H1 (cell line): ENCODE data around the gene RPTOR. TPM values are rescaled to one million over a fixed set of nuclear protein-coding genes. Genes with fewer than 3 reads are reported as not detected.

Experiments
- CTCF ChIA-PET: fragments of 300-600 bp; sonication (Branson Sonifier 250); formaldehyde crosslinking; loops from one replicate; lab custom pipeline; 2021; ENCODE audit not compliant: partially characterized antibody; lab: Charles Lee
- POLR2A ChIA-PET: fragments of 300-600 bp; sonication (Branson Sonifier 250); formaldehyde crosslinking; loops from one replicate; lab custom pipeline; 2021; ENCODE audit warnings: inconsistent platforms; ENCODE audit not compliant: partially characterized antibody; lab: Charles Lee
- DNase-seq, 2 experiments: peaks; one replicate each; pipeline versions ENCODE4 v3.0.0 to v3.0.0-alpha.2; 2010 to 2022; ENCODE audit warnings: low spot score in 2 of 2, low read depth in 1 of 2, mixed read lengths in 1 of 2
- FAIRE-seq: peaks from 2 replicates; lab custom pipeline; 2011; peaks lifted over from hg19 to GRCh38; lab: Jason Lieb, UNC
- H2AFZ ChIP-seq: 2 replicates; pipeline ENCODE4 v1.8.1; 2012; ENCODE audit warnings: low read length, inconsistent platforms
- H2AK5ac ChIP-seq: 2 replicates; pipeline ENCODE4 v1.6.1; 2013; ENCODE audit warnings: low read depth, low read length
- H2BK120ac ChIP-seq: replicated peaks from 2 replicates; pipeline ENCODE3; 2013; ENCODE audit warnings: low read depth, low read length, inconsistent platforms
- H2BK12ac ChIP-seq: 2 replicates; pipeline ENCODE4 v1.6.1; 2013; ENCODE audit warnings: low read depth, low read length
- H2BK15ac ChIP-seq: 2 replicates; pipeline ENCODE4 v1.6.1; 2013; ENCODE audit warnings: low read length
- H2BK20ac ChIP-seq: 2 replicates; pipeline ENCODE4 v1.6.1; 2013; ENCODE audit warnings: low read length
- H2BK5ac ChIP-seq: 2 replicates; pipeline ENCODE4 v1.6.1; 2013; ENCODE audit warnings: low read depth, low read length
- H3K14ac ChIP-seq: 2 replicates; pipeline ENCODE4 v1.6.1; 2013; ENCODE audit warnings: inconsistent platforms; ENCODE audit not compliant: insufficient read length
- H3K18ac ChIP-seq: 2 replicates; pipeline ENCODE4 v1.6.1; 2013; ENCODE audit warnings: low read length; ENCODE audit errors: extremely low read depth
- H3K23ac ChIP-seq: 2 replicates; pipeline ENCODE4 v1.6.1; 2013; ENCODE audit warnings: inconsistent platforms; ENCODE audit not compliant: insufficient read length
- H3K23me2 ChIP-seq: 2 replicates; pipeline ENCODE4 v1.6.1; 2013; ENCODE audit warnings: low read depth, low read length
- H3K27ac ChIP-seq: 2 replicates; pipeline ENCODE4 v1.6.1; 2011; ENCODE audit warnings: low read depth, low read length, inconsistent platforms
- H3K27me3 ChIP-seq, 4 experiments: replicated peaks in 1 of 4; 1 replicate in 1 of 4; 2 replicates in 3 of 4; pipeline versions ENCODE4 v1.6.1 to v1.8.1; 2011 to 2013; ENCODE audit warnings: low read length in 3 of 4, mild to moderate bottlenecking in 3 of 4, inconsistent platforms in 2 of 4, mixed read lengths in 2 of 4, moderate library complexity in 1 of 4; ENCODE audit not compliant: control insufficient read depth in 3 of 4, insufficient read depth in 3 of 4; ENCODE audit errors: extremely low read depth in 1 of 4
- H3K36me3 ChIP-seq, 4 experiments: 2 replicates each; pipeline versions ENCODE4 v1.6.1 to v1.8.1; 2011 to 2013; ENCODE audit warnings: mild to moderate bottlenecking in 4 of 4, low read length in 3 of 4, moderate library complexity in 2 of 4, control low read depth in 1 of 4, inconsistent platforms in 1 of 4; ENCODE audit not compliant: insufficient read depth in 4 of 4, control insufficient read depth in 2 of 4
- H3K4ac ChIP-seq: replicated peaks from 2 replicates; pipeline ENCODE3; 2013; ENCODE audit warnings: low read length, low read depth, mixed read lengths, inconsistent platforms; ENCODE audit not compliant: insufficient read length
- H3K4me1 ChIP-seq, 4 experiments: replicated peaks in 1 of 4; 1 replicate in 1 of 4; 2 replicates in 3 of 4; pipeline versions ENCODE4 v1.6.1 to v1.8.1; 2011 to 2013; ENCODE audit warnings: low read length in 3 of 4, inconsistent platforms in 2 of 4, mixed read lengths in 1 of 4; ENCODE audit not compliant: insufficient read depth in 4 of 4, control insufficient read depth in 3 of 4
- H3K4me2 ChIP-seq, 2 experiments: 2 replicates each; pipeline versions ENCODE4 v1.6.1 to v1.8.1; 2011 to 2013; ENCODE audit warnings: low read depth in 2 of 2, low read length in 2 of 2, control low read depth in 1 of 2, inconsistent platforms in 1 of 2, mild to moderate bottlenecking in 1 of 2; ENCODE audit not compliant: insufficient read depth in 1 of 2
- H3K4me3 ChIP-seq, 4 experiments: fragments of 200-600, 300-600 bp in 1 of 4; sonication (generic), shearing (Covaris generic), sonication (Bioruptor Twin) in 1 of 4; 2 replicates each; pipeline versions ENCODE4 v1.5.1 to v1.8.1; 2011 to 2016; ENCODE audit warnings: low read length in 4 of 4, low read depth in 3 of 4, control low read depth in 2 of 4, inconsistent platforms in 2 of 4, mild to moderate bottlenecking in 2 of 4, mixed read lengths in 1 of 4, moderate library complexity in 1 of 4; ENCODE audit not compliant: insufficient read depth in 2 of 4; ENCODE audit errors: extremely low read depth in 1 of 4
- H3K56ac ChIP-seq: replicated peaks from 2 replicates; pipeline ENCODE3; 2013; ENCODE audit warnings: low read depth, mild to moderate bottlenecking, mixed read lengths, low read length, inconsistent platforms; ENCODE audit not compliant: insufficient read length
- H3K79me1 ChIP-seq: 2 replicates; pipeline ENCODE4 v1.6.1; 2013; ENCODE audit warnings: low read depth, low read length, control low read depth
- H3K79me2 ChIP-seq, 2 experiments: 2 replicates each; pipeline versions ENCODE4 v1.6.1 to v1.8.1; 2012 to 2013; ENCODE audit warnings: low read length in 2 of 2, mild to moderate bottlenecking in 2 of 2, inconsistent platforms in 1 of 2; ENCODE audit not compliant: insufficient read depth in 2 of 2, control insufficient read depth in 1 of 2
- H3K9ac ChIP-seq, 4 experiments: replicated peaks in 1 of 4; 1 replicate in 1 of 4; 2 replicates in 3 of 4; pipeline versions ENCODE4 v1.6.1 to v1.8.1; 2011 to 2013; ENCODE audit warnings: low read depth in 3 of 4, low read length in 3 of 4, control low read depth in 2 of 4, mild to moderate bottlenecking in 2 of 4, moderate library complexity in 2 of 4, inconsistent platforms in 1 of 4; ENCODE audit errors: extremely low read depth in 1 of 4
- H3K9me3 ChIP-seq, 2 experiments: 2 replicates each; pipeline versions ENCODE4 v1.6.1 to v1.8.1; 2012 to 2013; ENCODE audit warnings: mild to moderate bottlenecking in 2 of 2, moderate library complexity in 2 of 2, control low read depth in 1 of 2, inconsistent platforms in 1 of 2, low read depth in 1 of 2, low read length in 1 of 2, mixed read lengths in 1 of 2; ENCODE audit not compliant: insufficient read depth in 2 of 2
- H4K20me1 ChIP-seq, 2 experiments: replicated peaks in 1 of 2; 2 replicates each; pipeline versions ENCODE3 to v1.8.1; 2011 to 2013; ENCODE audit warnings: inconsistent platforms in 2 of 2, low read length in 2 of 2, mild to moderate bottlenecking in 1 of 2; ENCODE audit not compliant: insufficient read depth in 2 of 2, control insufficient read depth in 1 of 2
- H4K5ac ChIP-seq: 2 replicates; pipeline ENCODE4 v1.6.1; 2013; ENCODE audit warnings: low read length, low read depth, mixed read lengths, inconsistent platforms; ENCODE audit not compliant: insufficient read length
- H4K8ac ChIP-seq: 2 replicates; pipeline ENCODE4 v1.8.0; 2013; ENCODE audit warnings: mild to moderate bottlenecking, moderate library complexity, low read length, inconsistent platforms; ENCODE audit not compliant: insufficient read depth; ENCODE audit errors: extremely low read depth
- H4K91ac ChIP-seq: replicated peaks from 2 replicates; pipeline ENCODE3; 2013; ENCODE audit warnings: low read length, mixed read lengths, inconsistent platforms; ENCODE audit not compliant: insufficient read length
- ASH2L ChIP-seq: fragments of 200-600, 300-600 bp; sonication (generic); IDR thresholded peaks from one replicate; pipeline ENCODE4 v1.7.1; 2017; ENCODE audit warnings: low read length
- BACH1 ChIP-seq: IDR thresholded peaks from 2 replicates; pipeline ENCODE4 v1.6.1; 2012; ENCODE audit warnings: low read length, improper control_type of control experiment
- BRCA1 ChIP-seq: IDR thresholded peaks from 2 replicates; pipeline ENCODE4 v1.6.1; 2012; ENCODE audit warnings: low read depth, low read length, improper control_type of control experiment
- CBX8 ChIP-seq: fragments of 300-800, 300-1000 bp; sonication (generic); IDR thresholded peaks from 2 replicates; pipeline ENCODE4 v1.7.1; 2016; ENCODE audit warnings: low read depth, low read length, borderline replicate concordance
- HDAC6 ChIP-seq: IDR thresholded peaks from one replicate; pipeline ENCODE4 v1.7.1; 2012; ENCODE audit warnings: low read depth, mild to moderate bottlenecking, inconsistent platforms, low read length, moderate library complexity
- RAD21 ChIP-seq, 2 experiments: IDR thresholded peaks in 1 of 2; conservative IDR thresholded peaks in 1 of 2; 2 replicates each; pipeline ENCODE4 v1.6.1; 2011; ENCODE audit warnings: low read depth in 2 of 2, low read length in 2 of 2, improper control_type of control experiment in 1 of 2, inconsistent platforms in 1 of 2, mild to moderate bottlenecking in 1 of 2, moderate library complexity in 1 of 2
- RFX5 ChIP-seq: IDR thresholded peaks from 2 replicates; pipeline ENCODE4 v1.6.1; 2011; ENCODE audit warnings: low read depth, low read length, improper control_type of control experiment, borderline replicate concordance
- SIRT6 ChIP-seq: IDR thresholded peaks from one replicate; pipeline ENCODE4 v1.7.1; 2012; ENCODE audit warnings: low read length, inconsistent platforms
- TBP ChIP-seq: IDR thresholded peaks from 2 replicates; pipeline ENCODE4 v1.6.1; 2011; ENCODE audit warnings: low read depth, low read length, improper control_type of control experiment
- YY1 ChIP-seq: IDR thresholded peaks from 2 replicates; pipeline ENCODE4 v1.6.1; 2011; ENCODE audit warnings: low read depth, mild to moderate bottlenecking, low read length
- ZNF274 ChIP-seq: IDR thresholded peaks from 2 replicates; pipeline ENCODE4 v1.7.0; 2012; ENCODE audit warnings: low read length, borderline replicate concordance; ENCODE audit errors: extremely low read depth
- WGBS, 2 experiments: shearing (Covaris generic) in 1 of 2; methylation state at CpG; one replicate each; pipeline versions ENCODE4 v1.1.6 to v1.1.7; 2013 to 2015; ENCODE audit warnings: low lambda C conversion rate in 2 of 2, mixed read lengths in 2 of 2, inconsistent platforms in 1 of 2, low coverage in 1 of 2, missing lambda C conversion rate in 1 of 2; ENCODE audit not compliant: insufficient replicate concordance in 2 of 2, insufficient coverage in 1 of 2, insufficient read length in 1 of 2; ENCODE audit errors: extremely low coverage in 1 of 2, missing lambda C conversion rate in 1 of 2; 5-methylcytosine and 5-hydroxymethylcytosine counted together
- polyA plus RNA-seq, 7 experiments: library from polyadenylated mRNA; depleted of rRNA in 3 of 7; stranded (reverse) in 5 of 7; unstranded in 2 of 7; fragments of >200 nt in 5 of 7; fragments of 200-250 nt in 2 of 7; gene quantifications; 1 replicate in 5 of 7; 2 replicates in 1 of 7; 4 replicates in 1 of 7; pipeline versions ENCODE4 v1.2.1 to v1.2.3, GENCODE V29; 2011 to 2013; ENCODE audit warnings: missing spikeins in 2 of 7, mixed read lengths in 2 of 7
- total RNA-seq: library from RNA; stranded (reverse); fragmentation: NEBNext Ultra II Directional; extraction: Animal tissue kit (Norgen Biotek cat#: 25700); gene quantifications from 2 replicates; pipeline ENCODE4 v1.2.1, GENCODE V29; 2021
- TF ChIP-seq, protein P1 (sequence below): IDR thresholded peaks from 2 replicates; pipeline ENCODE4 v1.6.1; 2012; ENCODE audit warnings: inconsistent platforms

Gene RPTOR
- total and polyA plus RNA-seq, 2 of the 8 experiments (the other 6 are each of a cell fraction or from before 2014, with no cell fraction given): 6.9 to 28.7 TPM

DNA sequence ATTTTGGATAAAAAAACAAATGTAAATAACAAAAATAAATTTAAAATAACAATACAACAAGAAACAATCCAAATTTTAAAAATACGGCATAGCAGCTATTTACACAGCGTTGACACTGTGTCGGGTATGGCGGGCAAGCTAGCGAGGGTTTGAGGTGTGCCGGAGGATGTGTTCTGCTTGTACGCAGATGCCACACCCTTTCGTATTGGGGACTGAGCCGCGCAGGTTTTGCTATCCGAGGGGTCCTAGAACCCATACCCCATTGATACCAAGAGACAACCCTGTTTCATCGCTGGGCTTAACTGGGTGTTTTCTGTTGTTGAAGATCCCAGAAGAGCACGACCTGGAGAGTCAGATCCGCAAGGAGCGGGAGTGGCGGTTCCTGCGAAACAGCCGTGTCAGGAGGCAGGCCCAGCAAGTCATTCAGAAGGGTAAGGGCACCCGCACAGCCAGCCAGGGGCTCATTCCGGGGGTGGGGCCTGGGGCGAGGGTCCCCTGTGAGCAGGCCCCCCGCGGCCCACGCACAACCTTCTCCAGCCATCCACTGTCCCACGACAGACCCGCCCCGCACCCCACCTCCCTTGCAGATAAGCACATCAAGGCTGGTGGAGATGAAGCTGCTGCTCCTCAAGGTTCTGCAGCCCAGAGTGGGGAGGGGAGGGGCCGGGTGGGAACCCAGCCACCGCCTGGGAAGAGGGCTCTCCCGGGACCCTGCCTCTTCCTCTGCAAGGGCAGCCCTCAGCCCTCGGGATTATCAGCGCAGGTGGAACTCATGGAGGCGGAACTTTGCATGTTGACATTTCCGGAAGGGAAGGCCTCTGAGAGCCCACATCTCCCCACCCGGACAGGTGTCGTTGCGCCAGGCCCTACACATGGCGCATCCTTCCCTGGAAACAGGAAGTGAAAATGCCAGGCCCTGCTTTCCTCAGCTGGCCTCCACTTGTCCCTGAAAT is 395.8 kb downstream of the RPTOR start:
- Histone ChIP-seq H3K79me1 (no peaks in the 10 kb centered on the region; the same call in 1 of the 2 replicates), H3K27ac (no peak overlapping the region), H3K14ac (no peak overlapping the region), H2BK15ac (no peak overlapping the region), H3K4me1 (no peaks in the 10 kb centered on the region; a peak in 1 of 7 replicates), H3K9ac (no peak overlapping the region), H2BK5ac (no peak overlapping the region), H2BK12ac (no peak overlapping the region), H2BK120ac (no peak overlapping the region), H2AK5ac (no peak overlapping the region), H3K79me2 (no peaks in the 10 kb centered on the region), H4K91ac (no peak overlapping the region), H3K9me3 (no peaks in the 10 kb centered on the region), H3K23me2 (no peaks in the 10 kb centered on the region), H2AFZ (no peak overlapping the region), H4K5ac (no peak overlapping the region), H4K8ac (0 out of 2 replicates have a peak overlapping the region, but pooled peaks have one; percentile 17), H2BK20ac (no peak overlapping the region), H3K18ac (no peak overlapping the region), H3K56ac (no peak overlapping the region), H3K4ac (no peak overlapping the region), H3K4me3 (no peak overlapping the region), H4K20me1 (peaks cover 0 to 1% of the 10 kb centered on the region in 2 experiments), H3K4me2 (no peak overlapping the region), H3K36me3 (no peaks in the 10 kb centered on the region), H3K23ac (no peak overlapping the region), H3K27me3 (no peaks in the 10 kb centered on the region)
- DNase-seq: no peak
- ChIA-PET CTCF (interaction anchor here (0.7 to 1.3 kb wide), 8 partner anchors 9 to 203 kb away, joined by 3 to 4 read pairs (median 3); no protein-coding TSS in a partner anchor), POLR2A (no interaction called here)
- WGBS, 2 experiments: 93% methylated on average over 27 of the region's 38 CpGs; no CpG with 5 or more reads in 1 of the 2 experiments
- FAIRE-seq: no peak
- no peak for TF ChIP-seq BACH1
- TF ChIP-seq TBP: no peak
- TF ChIP-seq RAD21 (IDR thresholded peaks at IDR 0.05 in 1 of 2, conservative IDR thresholded peaks at IDR 0.05 in 1 of 2; ENCODE audit: low read depth in 2 of 2, low read length in 2 of 2): no peak
- TF ChIP-seq RFX5: no peak
- no peak for TF ChIP-seq SIRT6
- no peak for TF ChIP-seq YY1
- TF ChIP-seq BRCA1: no peak
- TF ChIP-seq, protein P1, sequence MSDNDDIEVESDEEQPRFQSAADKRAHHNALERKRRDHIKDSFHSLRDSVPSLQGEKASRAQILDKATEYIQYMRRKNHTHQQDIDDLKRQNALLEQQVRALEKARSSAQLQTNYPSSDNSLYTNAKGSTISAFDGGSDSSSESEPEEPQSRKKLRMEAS: no peak
- TF ChIP-seq CBX8: no peak
- TF ChIP-seq HDAC6: no peak
- no peak for TF ChIP-seq ZNF274
- TF ChIP-seq ASH2L: no peak
